ENCODE results near the gene ERN2.

DNA sequence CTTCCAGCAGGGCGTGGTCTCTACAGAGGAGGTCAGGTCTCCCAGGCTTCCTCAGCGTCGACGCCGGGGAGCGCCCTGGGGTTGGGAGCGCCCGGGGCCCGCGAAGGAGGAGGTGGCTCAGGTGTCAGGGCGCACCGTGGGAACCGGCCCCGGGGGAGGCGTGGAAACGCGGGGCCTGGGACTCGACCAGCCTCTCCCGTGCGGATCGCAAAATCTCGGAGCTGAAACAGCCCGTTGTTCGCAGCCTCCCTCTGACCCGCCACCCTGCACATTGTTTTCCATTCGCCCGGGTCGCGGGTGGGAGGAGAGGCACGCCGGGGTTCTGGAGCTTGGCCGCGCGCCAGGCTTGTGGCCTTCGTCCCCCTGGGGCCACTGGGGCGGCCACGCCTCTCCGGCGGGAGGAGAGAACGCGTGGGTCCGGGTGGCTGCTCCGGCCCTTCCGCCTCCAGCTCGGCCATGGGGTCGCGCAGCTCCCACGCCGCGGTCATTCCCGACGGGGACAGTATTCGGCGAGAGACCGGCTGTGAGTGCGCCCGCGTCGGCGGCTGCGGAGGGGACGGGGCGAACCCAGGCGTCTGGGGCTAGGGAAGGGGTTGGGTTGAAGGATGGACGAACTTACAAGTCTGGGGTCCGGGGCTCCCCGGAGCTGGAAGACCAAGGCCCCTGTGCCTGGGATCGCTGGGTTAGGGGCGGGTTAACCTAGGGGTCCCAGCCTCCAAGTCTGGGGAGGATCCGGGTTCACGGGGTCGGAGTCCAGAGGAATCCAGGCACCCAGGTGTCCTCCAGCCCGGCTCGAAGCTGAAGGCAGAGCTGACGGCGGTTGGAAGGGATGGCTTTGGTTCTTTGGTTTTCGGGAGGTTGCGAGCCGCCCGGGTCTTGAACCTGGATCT, 41.8 kb upstream of the ERN2 start, which contains the start of gene CHP2:
- TF ChIP-seq, protein P1, sequence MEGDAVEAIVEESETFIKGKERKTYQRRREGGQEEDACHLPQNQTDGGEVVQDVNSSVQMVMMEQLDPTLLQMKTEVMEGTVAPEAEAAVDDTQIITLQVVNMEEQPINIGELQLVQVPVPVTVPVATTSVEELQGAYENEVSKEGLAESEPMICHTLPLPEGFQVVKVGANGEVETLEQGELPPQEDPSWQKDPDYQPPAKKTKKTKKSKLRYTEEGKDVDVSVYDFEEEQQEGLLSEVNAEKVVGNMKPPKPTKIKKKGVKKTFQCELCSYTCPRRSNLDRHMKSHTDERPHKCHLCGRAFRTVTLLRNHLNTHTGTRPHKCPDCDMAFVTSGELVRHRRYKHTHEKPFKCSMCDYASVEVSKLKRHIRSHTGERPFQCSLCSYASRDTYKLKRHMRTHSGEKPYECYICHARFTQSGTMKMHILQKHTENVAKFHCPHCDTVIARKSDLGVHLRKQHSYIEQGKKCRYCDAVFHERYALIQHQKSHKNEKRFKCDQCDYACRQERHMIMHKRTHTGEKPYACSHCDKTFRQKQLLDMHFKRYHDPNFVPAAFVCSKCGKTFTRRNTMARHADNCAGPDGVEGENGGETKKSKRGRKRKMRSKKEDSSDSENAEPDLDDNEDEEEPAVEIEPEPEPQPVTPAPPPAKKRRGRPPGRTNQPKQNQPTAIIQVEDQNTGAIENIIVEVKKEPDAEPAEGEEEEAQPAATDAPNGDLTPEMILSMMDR (conservative IDR thresholded peaks at IDR 0.05): no peak
- TF ChIP-seq ZFX (IDR thresholded peaks at IDR 0.05): no peak

All from C4-2B (cell line).